Measurements from ENCODE around the gene AGAP3.
A peak's percentile ranks its signal among the peaks of the same experiment; 100 is the strongest.

DNA sequence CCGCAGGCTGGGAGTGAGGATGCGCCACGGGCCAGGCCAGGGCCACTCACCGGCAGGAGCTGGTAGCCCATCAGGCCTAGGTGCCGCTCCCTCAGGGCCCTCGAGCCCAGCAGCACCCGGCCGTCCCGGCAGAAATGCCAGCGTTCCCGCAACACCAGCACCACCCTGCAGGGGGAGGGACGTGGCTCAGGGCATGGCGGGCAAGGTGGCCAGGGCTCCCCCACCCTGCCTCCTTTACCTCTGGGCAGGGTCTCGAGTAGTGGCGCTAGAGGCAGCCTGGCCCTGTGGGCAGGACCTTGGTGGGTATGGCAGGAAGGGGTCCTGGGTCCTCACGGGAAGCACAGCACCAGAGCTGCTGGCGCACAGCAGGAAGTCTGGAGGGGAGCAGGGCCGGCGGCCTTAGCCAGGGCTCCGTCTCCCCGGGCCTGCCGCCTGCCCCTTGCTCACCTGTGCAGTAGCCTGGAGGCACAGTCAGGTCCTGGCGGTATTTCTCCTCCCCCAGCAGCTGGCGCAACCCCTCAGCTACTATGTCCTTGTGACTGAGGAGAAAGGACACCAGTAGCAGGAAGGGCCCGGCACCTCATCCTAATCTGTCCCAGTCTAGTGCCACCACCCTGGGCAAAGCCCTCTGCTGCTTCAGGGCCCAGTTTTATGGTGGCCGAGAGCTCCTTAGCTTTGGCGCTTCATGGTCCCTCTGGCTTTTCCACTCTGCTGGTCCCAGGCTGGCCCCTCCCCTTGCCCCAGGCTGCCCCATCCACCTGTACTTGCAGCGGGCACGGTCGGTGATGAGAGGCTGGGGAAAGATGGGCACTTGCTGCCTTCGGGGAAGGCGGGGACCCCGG lies 9.2 kb upstream of the AGAP3 start:
- TF ChIP-seq, protein P1, sequence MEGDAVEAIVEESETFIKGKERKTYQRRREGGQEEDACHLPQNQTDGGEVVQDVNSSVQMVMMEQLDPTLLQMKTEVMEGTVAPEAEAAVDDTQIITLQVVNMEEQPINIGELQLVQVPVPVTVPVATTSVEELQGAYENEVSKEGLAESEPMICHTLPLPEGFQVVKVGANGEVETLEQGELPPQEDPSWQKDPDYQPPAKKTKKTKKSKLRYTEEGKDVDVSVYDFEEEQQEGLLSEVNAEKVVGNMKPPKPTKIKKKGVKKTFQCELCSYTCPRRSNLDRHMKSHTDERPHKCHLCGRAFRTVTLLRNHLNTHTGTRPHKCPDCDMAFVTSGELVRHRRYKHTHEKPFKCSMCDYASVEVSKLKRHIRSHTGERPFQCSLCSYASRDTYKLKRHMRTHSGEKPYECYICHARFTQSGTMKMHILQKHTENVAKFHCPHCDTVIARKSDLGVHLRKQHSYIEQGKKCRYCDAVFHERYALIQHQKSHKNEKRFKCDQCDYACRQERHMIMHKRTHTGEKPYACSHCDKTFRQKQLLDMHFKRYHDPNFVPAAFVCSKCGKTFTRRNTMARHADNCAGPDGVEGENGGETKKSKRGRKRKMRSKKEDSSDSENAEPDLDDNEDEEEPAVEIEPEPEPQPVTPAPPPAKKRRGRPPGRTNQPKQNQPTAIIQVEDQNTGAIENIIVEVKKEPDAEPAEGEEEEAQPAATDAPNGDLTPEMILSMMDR (conservative IDR thresholded peaks at IDR 0.05; ENCODE audit: low read depth, low read length), result peak; percentile 49
- TF ChIP-seq EZH2 (IDR thresholded peaks at IDR 0.05; ENCODE audit: borderline replicate concordance, low read depth, low read length, poor library complexity, severe bottlenecking), result no peak
